ENCODE measurements around the gene INVS. TPM values are rescaled to one million over a fixed set of nuclear protein-coding genes. Genes with fewer than 3 reads are reported as not detected.

INVS gene
- total RNA-seq, 2 experiments from 2014 or later = 18.0 to 20.4 TPM

DNA sequence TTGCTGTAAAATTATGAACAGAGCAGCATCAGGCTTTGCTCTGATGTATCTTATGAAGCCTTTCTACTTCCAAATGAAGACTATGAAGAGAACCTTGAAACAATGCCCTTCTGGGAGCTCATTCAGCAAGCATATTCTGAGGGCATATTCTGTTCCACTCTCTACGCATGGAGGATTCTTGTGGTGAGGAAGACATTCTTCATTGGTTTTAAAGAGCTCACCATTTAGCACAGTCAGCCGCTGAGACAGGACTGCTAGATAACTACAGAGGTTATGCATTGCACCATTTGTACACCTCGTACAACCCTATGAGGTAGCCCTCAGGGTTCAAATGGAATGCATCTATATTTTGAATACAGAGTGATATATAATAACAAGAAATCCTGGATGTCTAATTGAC is 61.0 kb downstream of the INVS start:
- intact Hi-C loops (cut with micrococcal nuclease) = no loop called here
- Mint-ChIP-seq H3K27ac (no peak overlapping the region), H3K4me3 (no peak overlapping the region), H3K9me3 (no peaks in the 10 kb centered on the region), H3K27me3 (no peaks in the 10 kb centered on the region), H3K36me3 (ENCODE audit: low read depth) (peaks cover 2% of the 10 kb centered on the region), H3K4me1 (ENCODE audit: low read depth) (no peaks in the 10 kb centered on the region)
- no peak for DNase-seq
- no peak for ATAC-seq
- ChIA-PET POLR2A (no interaction called here), CTCF (interaction anchor here (1.1 kb wide), 2 partner anchors 15 to 95 kb away, joined by 3 to 4 read pairs; no protein-coding TSS in a partner anchor)
- TF ChIP-seq, protein P1, sequence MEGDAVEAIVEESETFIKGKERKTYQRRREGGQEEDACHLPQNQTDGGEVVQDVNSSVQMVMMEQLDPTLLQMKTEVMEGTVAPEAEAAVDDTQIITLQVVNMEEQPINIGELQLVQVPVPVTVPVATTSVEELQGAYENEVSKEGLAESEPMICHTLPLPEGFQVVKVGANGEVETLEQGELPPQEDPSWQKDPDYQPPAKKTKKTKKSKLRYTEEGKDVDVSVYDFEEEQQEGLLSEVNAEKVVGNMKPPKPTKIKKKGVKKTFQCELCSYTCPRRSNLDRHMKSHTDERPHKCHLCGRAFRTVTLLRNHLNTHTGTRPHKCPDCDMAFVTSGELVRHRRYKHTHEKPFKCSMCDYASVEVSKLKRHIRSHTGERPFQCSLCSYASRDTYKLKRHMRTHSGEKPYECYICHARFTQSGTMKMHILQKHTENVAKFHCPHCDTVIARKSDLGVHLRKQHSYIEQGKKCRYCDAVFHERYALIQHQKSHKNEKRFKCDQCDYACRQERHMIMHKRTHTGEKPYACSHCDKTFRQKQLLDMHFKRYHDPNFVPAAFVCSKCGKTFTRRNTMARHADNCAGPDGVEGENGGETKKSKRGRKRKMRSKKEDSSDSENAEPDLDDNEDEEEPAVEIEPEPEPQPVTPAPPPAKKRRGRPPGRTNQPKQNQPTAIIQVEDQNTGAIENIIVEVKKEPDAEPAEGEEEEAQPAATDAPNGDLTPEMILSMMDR (IDR thresholded peaks at IDR 0.05) = no peak

DNA sequence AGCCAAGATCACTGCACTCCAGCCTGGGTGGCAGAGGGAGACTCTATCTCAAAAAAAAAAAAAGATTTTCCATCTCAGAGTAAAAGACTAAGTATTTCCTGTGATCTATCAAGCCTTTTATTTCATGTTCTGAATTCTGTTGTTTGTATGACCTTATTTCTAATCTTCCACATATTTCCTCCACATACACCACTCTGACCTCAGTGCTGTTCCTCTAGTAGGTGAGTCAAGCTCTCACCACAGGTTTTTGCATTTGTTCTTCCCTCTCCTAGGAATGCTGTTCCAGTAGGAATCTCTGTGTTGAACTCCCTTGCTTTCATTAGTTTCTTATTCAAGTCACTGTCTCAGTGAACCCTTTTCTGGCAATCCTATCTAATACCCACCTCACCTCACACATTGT is 68.1 kb downstream of the INVS start:
- ChIA-PET POLR2A (no interaction called here), CTCF (interaction anchor here (0.8 to 1.0 kb wide), 2 partner anchors 14 to 44 kb away, joined by 3 read pairs; no protein-coding TSS in a partner anchor)
- no peak for ATAC-seq
- no peak for DNase-seq
- Mint-ChIP-seq H3K4me1 (ENCODE audit: low read depth) (no peaks in the 10 kb centered on the region), H3K27ac (no peak overlapping the region), H3K36me3 (ENCODE audit: low read depth) (peaks cover 24% of the 10 kb centered on the region), H3K4me3 (no peak overlapping the region), H3K9me3 (peaks cover 2% of the 10 kb centered on the region), H3K27me3 (no peaks in the 10 kb centered on the region)
- intact Hi-C loops (cut with micrococcal nuclease) = no loop called here
- TF ChIP-seq, protein P1 (IDR thresholded peaks at IDR 0.05) = no peak

GRCh38 chr9:100167915-100168654 is 69.0 kb downstream of the INVS start:
- H3K4me1 Mint-ChIP-seq (ENCODE audit: low read depth) = no peaks in the 10 kb centered on the region
- H3K27ac Mint-ChIP-seq = no peak overlapping the region
- intact Hi-C loops (cut with micrococcal nuclease) = no loop called here
- TF ChIP-seq, protein P1 (IDR thresholded peaks at IDR 0.05) = no peak
- H3K9me3 Mint-ChIP-seq = peaks cover 7% of the 10 kb centered on the region
- ChIA-PET POLR2A (no interaction called here), CTCF (interaction anchor here (0.8 to 1.0 kb wide), 2 partner anchors 13 to 45 kb away, joined by 3 read pairs; no protein-coding TSS in a partner anchor)
- H3K36me3 Mint-ChIP-seq (ENCODE audit: low read depth) = peaks cover 31% of the 10 kb centered on the region
- DNase-seq = no peak
- no peak for ATAC-seq
- no peaks in the 10 kb centered on the region for H3K27me3 Mint-ChIP-seq
- no peak overlapping the region for H3K4me3 Mint-ChIP-seq

DNA sequence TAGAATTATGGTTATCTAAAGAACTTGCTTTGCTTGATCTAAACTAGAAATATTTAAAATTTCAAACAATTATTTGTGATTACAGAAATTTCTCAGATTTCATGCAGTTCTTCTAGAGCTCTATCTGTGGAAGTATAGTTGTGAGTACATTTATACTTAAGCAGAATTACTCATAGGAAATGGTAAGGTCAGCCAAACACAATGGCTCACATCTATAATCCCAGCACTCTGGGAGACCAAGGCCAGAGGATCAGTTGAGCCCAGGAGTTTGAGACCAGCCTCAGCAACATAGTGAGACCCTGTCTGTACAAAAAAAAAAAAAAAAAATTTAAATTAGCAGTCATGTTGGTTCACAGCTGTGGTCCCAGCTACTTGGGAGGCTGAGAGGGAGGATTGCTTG is 71.0 kb downstream of the INVS start:
- TF ChIP-seq, protein P1 (IDR thresholded peaks at IDR 0.05) = no peak
- POLR2A ChIA-PET = no interaction called here
- H3K27ac Mint-ChIP-seq = no peak overlapping the region
- ATAC-seq (no peak), DNase-seq (no peak)
- H3K4me3 Mint-ChIP-seq = no peak overlapping the region
- intact Hi-C loops (cut with micrococcal nuclease) = no loop called here
- peaks cover 16% of the 10 kb centered on the region for H3K9me3 Mint-ChIP-seq
- H3K36me3 Mint-ChIP-seq (ENCODE audit: low read depth) = peaks cover 46% of the 10 kb centered on the region
- H3K27me3 Mint-ChIP-seq = no peaks in the 10 kb centered on the region
- CTCF ChIA-PET = no interaction called here
- H3K4me1 Mint-ChIP-seq (ENCODE audit: low read depth) = no peaks in the 10 kb centered on the region

- ChIA-PET POLR2A (no interaction called here), CTCF (no interaction called here)
- Mint-ChIP-seq H3K4me3 (no peak overlapping the region), H3K36me3 (ENCODE audit: low read depth) (peaks cover 49% of the 10 kb centered on the region), H3K27ac (no peak overlapping the region), H3K9me3 (peaks cover 16% of the 10 kb centered on the region), H3K27me3 (no peaks in the 10 kb centered on the region), H3K4me1 (ENCODE audit: low read depth) (no peaks in the 10 kb centered on the region)
- intact Hi-C loops (cut with micrococcal nuclease) = no loop called here
- DNase-seq = no peak
- TF ChIP-seq, protein P1 (IDR thresholded peaks at IDR 0.05) = no peak
- no peak for ATAC-seq
Observed at GRCh38 chr9:100170556-100170955, 71.5 kb downstream of the INVS start.

Measured in activated CD8-positive, alpha-beta T cell treated with anti-CD3 and anti-CD28 coated beads for 36 hours (primary cell).